Posterior vena cava (tissue), 2 donors: ENCODE data around the gene CDKN1B. TPM values are rescaled to one million over a fixed set of nuclear protein-coding genes. Genes with fewer than 3 reads are reported as not detected.
"Not testable (repeated sequence)": the region's sequence is repeated elsewhere in the genome, so short reads cannot be mapped to it uniquely, and the experiment has no call there.

Experiments
- DNase-seq: peaks from one replicate; pipeline ENCODE4 v3.0.0-alpha.2; 2020; ENCODE audit warnings: low spot score
- intact Hi-C, 2 donors: fragments of 100-400 bp; cut with DNase I; formaldehyde crosslinking; loops; one replicate each; pipeline versions ENCODE4 v1.14.1 to v1.14.2; 2022 to 2023
- total RNA-seq, 2 donors: library from RNA; stranded (reverse); fragmentation: NEBNext Ultra II Directional; extraction: Animal tissue kit (Norgen Biotek cat#: 25700); gene quantifications; one replicate each; pipeline ENCODE4 v1.2.1, GENCODE V29; 2021
- donor health status: DM: yes; HTN: yes; CAD: no.
- donor health status: DM: yes; HTN: yes; CAD: no.

Gene CDKN1B
- total RNA-seq, 2 donors from 2014 or later: 27.5 to 33.1 TPM

GRCh38 chr12:12721176-12721751, 4.1 kb downstream of the CDKN1B start:
- intact Hi-C loops: no loop called here
- DNase-seq: no peak

- intact Hi-C loops: no loop called here
- no peak for DNase-seq
Observed at GRCh38 chr12:12721814-12722434, 4.8 kb downstream of the CDKN1B start.

GRCh38 chr12:12722435-12723148, 5.4 kb downstream of the CDKN1B start:
- DNase-seq: no peak
- intact Hi-C loops: no loop called here

- intact Hi-C loops: no loop called here
- no peak for DNase-seq
Observed at GRCh38 chr12:12723149-12723680, 6.0 kb downstream of the CDKN1B start.

GRCh38 chr12:12723681-12724420, 6.7 kb downstream of the CDKN1B start:
- DNase-seq: peak; percentile 82
- intact Hi-C loops: no loop called here

GRCh38 chr12:12724421-12725085, 7.4 kb downstream of the CDKN1B start:
- intact Hi-C loops: no loop called here
- no peak for DNase-seq

GRCh38 chr12:12725086-12725955, 8.2 kb downstream of the CDKN1B start:
- DNase-seq: peak; percentile 97
- intact Hi-C loops: no loop called here

- intact Hi-C loops: no loop called here
- no peak for DNase-seq
Observed at GRCh38 chr12:12725956-12726554, 8.9 kb downstream of the CDKN1B start.

GRCh38 chr12:12726555-12727093, 9.5 kb downstream of the CDKN1B start:
- no peak for DNase-seq
- intact Hi-C loops: no loop called here

- intact Hi-C loops: no loop called here
- no peak for DNase-seq
Observed at GRCh38 chr12:12731178-12731577, 14.0 kb downstream of the CDKN1B start.

GRCh38 chr12:12731785-12732184, 14.6 kb downstream of the CDKN1B start:
- DNase-seq: no peak
- intact Hi-C loops: no loop called here

- intact Hi-C loops: no loop called here
- DNase-seq: no peak
Observed at GRCh38 chr12:12733118-12733517, 15.9 kb downstream of the CDKN1B start.

GRCh38 chr12:12734054-12734453, 16.9 kb downstream of the CDKN1B start:
- intact Hi-C loops: no loop called here
- DNase-seq: no peak

- no peak for DNase-seq
- intact Hi-C loops: no loop called here
Observed at GRCh38 chr12:12734561-12735071, 17.4 kb downstream of the CDKN1B start.

- no peak for DNase-seq
- intact Hi-C loops: no loop called here
Observed at GRCh38 chr12:12735301-12735700, 18.1 kb downstream of the CDKN1B start.

GRCh38 chr12:12736759-12737676, 19.9 kb downstream of the CDKN1B start:
- no peak for DNase-seq
- intact Hi-C loops: no loop called here

- DNase-seq, intact Hi-C loops: not testable (repeated sequence)
Observed at GRCh38 chr12:12738152-12738551, 21.0 kb downstream of the CDKN1B start.
